GM19452 (cell line): Measurements from ENCODE around the gene TMPRSS9.
"Not testable (repeated sequence)": the region's sequence is repeated elsewhere in the genome, so short reads cannot be mapped to it uniquely, and the experiment has no call there.

Experiments
- ATAC-seq: cut with Tn5 transposase; IDR thresholded peaks from one replicate; pipeline ENCODE4 v1.9.1; 2021; ENCODE audit not compliant: unreplicated experiment

The TMPRSS9 gene

DNA sequence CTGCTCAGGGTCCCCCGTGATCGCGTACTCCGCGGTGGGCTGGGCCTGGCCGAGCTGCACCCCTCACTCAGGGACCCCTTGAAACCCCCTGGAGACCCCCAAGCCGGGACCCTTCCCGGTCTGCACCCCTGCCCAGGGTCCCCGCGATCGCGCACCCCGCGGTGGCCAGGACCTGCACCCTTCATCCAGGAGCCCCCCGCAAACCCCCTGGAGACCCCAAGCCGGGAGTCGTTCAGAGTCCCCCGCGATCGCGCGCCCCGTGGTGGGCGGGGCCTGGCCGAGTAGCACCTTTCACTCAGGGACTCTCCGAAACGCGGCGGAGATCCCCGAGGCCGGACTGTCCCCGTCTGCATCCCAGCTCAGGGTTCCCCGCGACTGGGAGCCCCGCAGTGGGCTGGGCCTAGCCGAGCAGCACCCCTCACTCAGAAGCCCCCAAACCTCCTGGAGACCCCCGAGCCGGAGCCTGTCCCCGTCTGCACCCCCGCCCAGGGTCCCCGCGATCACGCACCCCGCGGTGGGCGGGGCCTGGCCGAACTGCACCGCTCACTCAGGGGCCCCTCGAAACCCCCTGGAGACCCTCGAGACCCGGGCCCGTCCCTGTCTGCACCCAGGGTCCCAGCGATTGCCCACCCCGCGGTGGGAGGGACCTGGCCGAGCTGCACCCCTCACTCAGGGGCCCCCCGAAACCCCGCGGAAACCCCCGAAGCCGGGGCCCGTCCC is 95.9 kb downstream of the TMPRSS9 start:
- ATAC-seq = peak; percentile 43

DNA sequence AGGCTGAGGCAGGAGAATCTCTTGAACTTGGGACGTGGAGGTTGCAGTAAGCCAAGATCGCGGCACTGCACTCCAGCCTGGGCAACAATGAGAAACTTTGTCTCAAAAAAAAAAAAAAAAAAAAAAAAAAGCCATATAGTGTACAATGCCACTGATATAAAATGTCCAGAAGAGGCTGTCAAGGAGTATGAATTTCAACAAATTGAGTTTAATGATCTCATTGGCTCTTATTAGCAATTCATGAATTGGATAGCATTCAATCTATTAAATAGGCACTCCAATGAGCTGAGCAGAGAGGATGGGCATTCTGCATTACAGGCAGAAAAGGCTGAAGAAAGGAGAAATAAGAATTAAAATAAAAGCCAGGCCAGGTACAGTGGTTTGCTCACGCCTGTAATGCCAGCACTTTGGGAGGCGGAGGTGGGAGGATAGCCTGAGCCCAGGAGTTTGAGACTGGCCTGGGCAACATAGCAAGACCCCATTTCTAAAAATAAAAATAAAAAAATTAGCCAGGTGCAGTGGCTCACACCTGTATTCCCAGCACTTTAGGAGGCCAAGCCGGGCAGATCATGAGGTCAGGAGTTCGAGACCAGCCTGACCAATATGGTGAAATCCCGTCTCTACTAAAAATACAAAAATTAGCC is 97.5 kb downstream of the TMPRSS9 start:
- no peak for ATAC-seq

DNA sequence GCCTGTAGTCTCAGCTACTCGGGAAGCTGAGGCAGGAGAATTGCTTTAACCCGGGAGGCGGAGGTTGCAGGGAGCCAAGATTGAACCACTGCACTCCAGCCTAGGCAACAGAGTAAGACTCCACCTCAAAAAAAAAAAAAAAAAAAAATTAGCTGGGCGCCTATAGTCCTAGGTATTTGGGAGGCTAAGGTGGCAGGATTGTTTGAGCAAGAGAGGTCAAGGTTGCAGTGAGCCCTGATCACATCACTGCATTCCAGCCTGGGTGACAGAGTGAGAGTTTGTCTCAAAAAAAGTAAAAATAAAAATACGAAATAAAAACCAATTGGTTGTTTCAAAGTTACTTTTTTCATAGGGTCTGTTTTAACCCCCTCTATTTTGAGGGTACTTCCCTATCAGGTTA is 98.0 kb downstream of the TMPRSS9 start:
- no peak for ATAC-seq

DNA sequence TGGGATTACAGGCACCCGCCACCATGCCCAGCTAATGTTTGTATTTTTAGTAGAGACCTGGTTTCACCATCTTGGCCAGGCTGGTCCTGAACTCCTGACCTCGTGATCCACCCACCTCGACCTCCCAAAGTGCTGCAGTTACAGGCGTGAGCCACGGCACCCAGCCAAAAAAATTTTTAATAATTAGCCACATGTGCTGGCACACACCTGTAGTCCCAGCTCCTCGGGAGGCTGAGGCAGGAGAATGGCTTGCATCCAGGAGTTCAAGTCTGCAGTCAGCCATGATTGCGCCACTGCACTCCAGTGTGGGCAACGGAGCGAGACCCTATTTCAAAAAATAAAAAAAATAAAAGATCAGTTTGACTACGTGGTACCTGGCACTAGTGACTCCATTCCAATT is 98.7 kb downstream of the TMPRSS9 start:
- not testable (repeated sequence) for ATAC-seq

DNA sequence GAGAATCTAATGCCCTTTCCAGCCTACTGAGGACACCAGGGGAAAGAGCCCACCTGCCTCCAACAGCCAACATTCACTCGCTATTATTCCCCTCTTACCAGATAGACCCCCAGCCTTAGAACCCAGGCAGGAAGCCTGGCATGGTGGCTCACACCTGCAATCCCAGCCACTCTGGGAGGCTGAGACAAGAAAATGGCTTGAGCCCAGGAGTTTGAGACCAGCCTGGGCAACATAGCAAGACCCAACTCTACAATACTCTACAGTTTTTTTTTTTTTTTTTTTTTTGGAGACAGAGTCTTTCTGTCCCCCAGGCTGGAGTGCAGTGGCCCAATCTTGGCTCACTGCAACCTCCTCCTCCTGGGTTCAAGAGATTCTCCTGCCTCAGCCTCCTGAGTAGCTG is 100.2 kb downstream of the TMPRSS9 start:
- ATAC-seq = no peak

DNA sequence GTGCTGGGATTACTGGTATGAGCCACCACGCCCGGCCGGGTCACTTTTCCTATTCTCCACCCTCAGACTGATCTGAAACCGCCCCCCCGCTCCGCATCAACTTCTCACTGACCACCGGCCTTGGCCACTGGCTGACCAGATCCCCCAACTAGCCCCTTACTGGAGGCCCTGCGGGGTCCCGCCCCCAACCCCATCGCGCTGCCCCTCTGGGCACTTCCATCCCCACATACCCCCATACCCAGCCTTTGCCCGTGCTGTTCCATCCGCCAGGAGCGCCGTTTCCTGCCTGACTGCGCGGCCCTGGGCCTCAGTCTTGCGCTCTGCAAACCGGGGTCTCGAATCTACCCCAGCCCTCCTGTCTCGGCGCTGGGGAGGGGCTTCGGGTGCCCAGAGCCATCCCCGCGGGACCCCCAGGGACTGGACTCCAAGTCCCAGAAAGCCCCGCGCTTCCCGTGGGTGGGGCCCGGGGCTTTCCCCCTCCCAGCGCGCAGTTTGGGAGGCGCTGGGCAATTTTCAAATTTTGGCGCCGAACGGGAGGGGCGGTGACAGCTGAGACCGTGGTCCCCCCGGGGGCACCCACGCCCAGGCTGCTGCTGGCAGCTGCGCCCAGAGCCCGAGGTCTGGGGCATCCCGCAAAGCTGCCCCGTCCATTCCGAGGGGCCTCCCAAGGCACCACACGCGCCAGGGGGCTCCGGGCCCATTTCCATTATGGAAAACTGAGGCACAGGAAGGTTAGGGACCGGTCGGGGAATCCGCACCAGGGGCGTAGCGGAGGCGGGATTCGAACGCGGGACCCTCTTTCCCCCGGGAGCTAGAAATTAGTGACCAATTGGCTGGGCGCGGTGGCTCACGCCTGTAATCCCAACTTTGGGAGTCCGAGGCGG is 101.9 kb downstream of the TMPRSS9 start:
- ATAC-seq = no peak

DNA sequence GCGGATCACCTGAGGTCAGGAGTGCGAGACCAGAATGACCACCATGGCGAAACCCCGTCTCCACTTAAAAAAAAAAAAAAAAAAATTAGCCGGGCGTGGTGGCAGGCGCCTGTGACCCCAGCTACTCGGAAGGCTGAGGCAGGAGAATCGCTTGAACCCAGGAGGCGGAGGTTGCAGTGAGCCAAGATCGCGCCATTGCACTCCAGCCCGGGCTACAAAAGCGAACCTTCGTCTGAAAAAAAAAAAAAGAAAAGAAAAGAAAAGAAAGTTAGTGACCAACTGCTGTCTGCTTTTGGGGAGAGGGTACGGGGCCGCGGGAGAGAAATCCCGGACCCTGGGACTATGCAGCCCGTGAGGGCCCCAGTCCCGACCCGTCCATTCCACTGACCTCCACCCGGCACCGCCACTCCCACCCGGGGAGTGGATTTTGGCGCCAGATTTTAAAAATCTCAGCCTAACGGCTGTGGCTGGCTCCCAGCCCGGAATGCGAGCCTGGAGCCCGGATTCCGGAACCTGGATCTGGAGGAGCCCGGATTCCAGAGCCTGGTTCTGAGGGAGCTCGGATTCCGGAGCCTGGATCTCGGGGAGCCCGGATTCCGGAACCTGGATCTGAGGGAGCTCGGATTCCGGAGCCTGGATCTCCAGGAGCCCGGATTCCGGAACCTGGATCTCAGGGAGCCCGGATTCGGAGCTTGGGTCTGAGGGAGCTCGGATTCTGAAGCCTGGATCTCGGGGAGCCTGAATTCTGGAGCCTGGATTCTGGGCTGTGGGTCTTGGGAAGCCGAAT is 102.8 kb downstream of the TMPRSS9 start:
- no peak for ATAC-seq

DNA sequence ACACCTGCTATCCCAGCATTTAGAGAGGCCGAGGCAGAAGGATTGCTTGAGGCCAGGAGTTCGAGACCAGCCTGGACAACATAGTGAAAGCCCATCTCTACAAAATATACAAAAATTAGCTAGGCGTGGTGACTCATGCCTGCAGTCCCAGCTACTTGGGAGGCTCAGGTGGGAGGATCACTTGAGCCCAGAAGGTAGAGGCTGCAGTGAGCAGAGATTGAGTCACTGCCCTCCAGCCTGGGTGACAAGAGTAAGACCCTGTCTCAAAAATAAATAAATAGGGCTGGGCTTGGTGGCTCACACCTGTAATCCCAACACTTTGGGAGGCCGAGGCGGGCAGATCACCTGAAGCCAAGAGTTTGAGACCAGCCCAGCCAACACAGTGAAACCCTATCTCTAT is 103.6 kb downstream of the TMPRSS9 start:
- ATAC-seq = not testable (repeated sequence)

DNA sequence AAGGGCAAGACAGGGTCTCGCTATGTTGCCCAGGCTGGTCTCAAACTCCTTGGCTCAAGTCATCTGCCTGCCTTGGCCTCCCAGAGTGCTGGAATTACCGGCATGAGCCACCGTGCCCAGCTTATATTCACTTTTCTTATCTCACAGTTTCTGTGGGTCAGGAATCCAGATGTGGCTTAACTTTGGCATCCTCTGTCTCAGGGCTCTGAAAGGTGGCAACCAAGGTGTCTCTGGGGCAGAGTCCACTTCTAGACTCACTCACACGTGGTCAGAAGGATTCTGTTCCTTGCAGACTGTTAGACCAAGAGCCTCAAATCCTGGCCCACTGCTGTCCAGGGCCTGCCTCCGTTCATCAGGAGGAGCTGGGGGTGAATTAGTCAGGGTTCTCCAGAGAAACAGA is 104.3 kb downstream of the TMPRSS9 start:
- no peak for ATAC-seq

DNA sequence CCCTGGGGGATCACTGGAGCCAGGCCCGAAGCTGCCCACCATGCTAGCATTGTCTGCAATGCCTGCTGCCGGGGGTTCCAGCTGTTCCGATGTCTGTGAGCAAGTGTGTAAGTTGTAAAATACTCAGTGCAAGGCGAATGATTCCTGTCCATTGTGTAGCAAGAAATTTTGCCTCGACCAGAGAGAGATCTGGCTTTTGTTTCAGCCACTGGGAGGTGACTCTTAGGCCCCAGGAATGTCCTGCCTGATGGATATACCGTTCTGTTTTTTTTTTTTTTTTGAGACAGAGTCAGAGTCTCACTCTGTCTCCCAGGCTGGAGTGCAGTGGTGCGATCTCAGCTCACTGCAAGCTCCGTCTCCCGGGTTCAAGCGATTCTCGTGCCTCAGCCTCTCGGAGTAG is 108.5 kb downstream of the TMPRSS9 start:
- ATAC-seq = no peak

DNA sequence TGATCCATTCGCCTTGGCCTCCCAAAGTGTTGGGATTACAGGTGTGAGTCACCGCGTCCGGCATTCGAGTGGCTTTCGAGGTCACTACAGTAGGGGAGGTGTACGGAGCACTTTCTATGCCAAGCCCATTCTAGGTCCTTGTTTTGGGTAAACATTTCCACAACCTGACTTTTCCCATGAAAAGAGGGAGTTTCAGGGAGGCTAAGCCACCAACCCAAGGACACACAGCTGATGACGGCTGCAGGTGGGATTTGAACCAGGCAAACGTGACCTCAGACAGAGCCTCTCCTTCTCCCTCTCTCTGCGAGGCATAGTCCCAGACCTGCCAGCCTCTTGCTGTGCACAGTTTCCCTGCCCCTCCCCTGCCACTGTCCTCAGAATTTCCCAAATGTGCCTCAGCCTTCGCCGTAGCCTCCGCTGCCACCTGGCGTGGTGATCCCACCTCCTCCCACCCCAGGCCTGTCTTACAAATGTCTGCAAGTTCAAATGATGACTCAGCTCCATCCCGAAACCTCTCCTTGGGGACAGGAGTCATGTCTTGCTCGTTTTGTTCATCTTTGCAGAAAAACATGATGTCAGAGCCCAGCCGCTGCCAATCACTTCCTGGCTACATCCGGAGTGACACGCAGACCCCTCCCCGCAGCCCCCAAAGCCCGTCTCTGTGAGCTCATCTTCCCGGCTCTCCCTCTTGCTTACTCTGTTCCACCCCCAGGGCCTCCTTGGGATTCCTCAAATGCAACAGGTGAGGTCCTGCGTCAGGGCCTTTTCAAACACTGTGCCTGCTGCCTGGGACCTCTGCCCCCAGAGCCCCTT is 109.2 kb downstream of the TMPRSS9 start:
- ATAC-seq = no peak

DNA sequence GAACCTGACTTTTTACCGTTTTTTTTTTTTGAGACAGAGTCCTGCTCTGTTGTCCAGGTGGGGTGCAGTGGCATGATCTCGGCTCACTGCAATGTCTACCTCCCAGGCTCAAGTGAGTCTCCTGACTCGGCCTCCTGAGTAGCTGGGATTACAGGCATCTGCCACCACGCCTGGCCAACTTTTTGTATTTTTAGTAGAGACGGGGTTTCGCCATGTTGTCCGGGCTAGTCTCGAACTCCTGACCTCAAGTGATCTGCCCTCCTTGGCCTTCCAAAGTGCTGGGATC is 109.8 kb downstream of the TMPRSS9 start:
- ATAC-seq = not testable (repeated sequence)

DNA sequence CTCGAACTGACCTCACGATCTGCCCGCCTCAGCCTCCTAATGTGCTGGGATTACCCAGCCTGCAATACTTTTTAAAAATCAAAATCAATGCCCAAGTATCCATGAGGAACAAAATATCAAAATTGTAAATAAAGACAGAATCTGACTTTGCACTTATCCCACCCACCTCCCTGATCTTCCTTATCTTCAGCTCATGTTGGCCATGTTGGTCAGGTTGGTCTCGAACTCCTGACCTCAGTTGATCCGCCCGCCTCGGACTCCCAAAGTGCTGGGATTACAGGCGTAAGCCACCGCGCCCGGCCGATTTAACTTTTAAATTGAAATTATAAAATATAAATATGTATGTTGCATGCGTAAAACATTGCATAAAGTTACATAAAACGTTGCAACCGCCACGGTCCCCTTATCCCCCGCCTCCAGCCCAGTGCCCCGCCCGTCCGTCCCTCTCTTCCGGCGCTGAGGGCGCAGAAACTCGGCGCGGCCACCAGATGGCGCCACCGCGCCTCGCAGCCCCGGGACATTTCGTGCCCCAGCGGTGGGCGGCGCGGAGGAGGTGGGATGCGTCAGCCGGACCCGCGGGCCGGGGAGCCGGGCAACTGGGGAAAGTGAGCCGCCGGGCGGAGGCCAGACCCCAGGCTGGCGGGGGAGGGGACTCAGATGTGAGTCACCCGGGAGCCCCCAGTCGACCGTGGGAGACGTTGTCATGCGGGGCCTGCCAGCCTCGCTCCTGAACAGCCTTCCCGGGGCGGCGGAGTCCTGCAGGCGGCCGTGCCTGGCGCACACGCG is 114.4 kb downstream of the TMPRSS9 start:
- peak; percentile 26 for ATAC-seq

DNA sequence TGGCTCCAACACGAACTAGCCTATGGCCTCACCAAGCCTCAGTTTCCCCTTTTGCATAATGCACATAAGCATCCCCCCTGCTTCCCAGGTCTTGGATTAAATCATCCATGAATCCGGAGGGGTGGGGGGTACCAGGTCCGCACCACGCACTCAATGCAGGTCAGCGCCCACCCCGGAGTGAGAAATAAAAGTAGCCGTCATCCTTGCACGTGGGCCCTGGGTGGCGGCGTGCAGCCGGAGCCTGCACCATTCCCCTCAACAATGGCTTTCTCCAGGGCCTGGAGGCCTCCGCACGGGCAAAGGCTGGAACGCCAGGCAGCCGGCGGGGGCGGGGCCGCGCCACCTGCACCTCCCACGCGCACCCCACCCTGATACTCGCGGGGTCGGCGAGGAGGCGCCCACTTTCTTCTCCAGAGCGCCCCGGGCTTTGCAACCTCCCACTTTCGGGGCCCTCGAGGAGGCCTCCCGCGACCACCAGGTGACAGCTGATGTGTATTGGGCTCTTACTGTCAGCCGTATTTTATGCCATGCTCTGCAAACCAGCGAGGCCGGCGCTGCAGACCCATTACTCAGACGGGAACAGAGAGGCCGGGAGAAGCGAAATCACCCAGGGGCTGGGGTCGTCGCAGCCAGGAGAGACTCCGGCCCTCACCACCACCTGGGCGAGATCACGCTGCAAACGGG is 115.1 kb downstream of the TMPRSS9 start:
- no peak for ATAC-seq
